K562 (cell line): ENCODE results near the gene CDC123. TPM values are rescaled to one million over a fixed set of nuclear protein-coding genes. Genes with fewer than 3 reads are reported as not detected.

Experiments
- ARID1B ChIP-seq: fragments of 450-650 bp; IDR thresholded peaks from 2 replicates; pipeline ENCODE4 v1.6.1; 2016; ENCODE audit warnings: antibody characterized with exemption, mild to moderate bottlenecking, inconsistent platforms
- ATF1 ChIP-seq, 2 experiments: fragments of 450-650 bp in 1 of 2; IDR thresholded peaks; 2 replicates each; pipeline ENCODE4 v1.6.1; 2016; ENCODE audit warnings: missing compliant biosample characterization in 1 of 2, missing genetic modification characterization in 1 of 2
- DNMT1 ChIP-seq: fragments of 450-650 bp; IDR thresholded peaks from 2 replicates; pipeline ENCODE4 v1.6.1; 2016; ENCODE audit warnings: antibody characterized with exemption, mild to moderate bottlenecking
- LCOR ChIP-seq: sonication (generic); formaldehyde crosslinking; IDR thresholded peaks from 2 replicates; pipeline ENCODE4 v1.8.0; 2022; ENCODE audit warnings: mild to moderate bottlenecking, missing genetic modification reagents
- ZNF165 ChIP-seq: fragments of 250-450 bp; sonication (Bioruptor Pico); IDR thresholded peaks from 2 replicates; pipeline ENCODE4 v1.4.0; 2020; ENCODE audit warnings: borderline replicate concordance
- ZNF668 ChIP-seq: fragments of 250-450 bp; sonication (Bioruptor Pico); IDR thresholded peaks from 2 replicates; pipeline ENCODE4 v1.8.0; 2022; ENCODE audit warnings: mild to moderate bottlenecking, inconsistent platforms
- polyA plus RNA-seq, 8 experiments: library from polyadenylated mRNA; depleted of rRNA in 4 of 8; stranded (reverse) in 5 of 8; unstranded in 3 of 8; fragments of >200 nt; fragmentation: Nextera tagmentation in 2 of 8; fragmentation: Illumina TruSeq in 1 of 8; extraction: Ambion mirVana in 2 of 8; extraction: Trizol in 1 of 8; gene quantifications; 2 replicates each; pipeline versions ENCODE4 v1.2.1 to v1.2.3, GENCODE V29; 2011 to 2014; ENCODE audit warnings: inconsistent platforms in 1 of 8, missing spikeins in 1 of 8
- total RNA-seq, 7 experiments: library from RNA; depleted of rRNA in 6 of 7; stranded (reverse); fragments of >200 nt in 6 of 7; fragmentation: Illumina TruSeq in 2 of 7; extraction: Trizol in 2 of 7; gene quantifications; 2 replicates each; pipeline versions ENCODE4 v1.2.1 to v1.2.3, GENCODE V29; 2011 to 2021; ENCODE audit warnings: low replicate concordance in 1 of 7
- TF ChIP-seq, protein P1 (sequence below), 2 experiments: fragments of 450-650 bp in 1 of 2; sonication (generic) in 1 of 2; formaldehyde crosslinking in 1 of 2; IDR thresholded peaks; 2 replicates each; pipeline versions ENCODE4 v1.7.1 to v1.9.0; 2016 to 2022; ENCODE audit warnings: inconsistent platforms in 1 of 2, mild to moderate bottlenecking in 1 of 2, missing genetic modification reagents in 1 of 2
- TF ChIP-seq, protein P2 (sequence below), 2 experiments: fragments of 150-350 bp in 1 of 2; IDR thresholded peaks; 2 replicates each; pipeline ENCODE4 v1.6.1; 2012 to 2016; ENCODE audit warnings: low read depth in 2 of 2, low read length in 2 of 2, mild to moderate bottlenecking in 1 of 2, moderate library complexity in 1 of 2
- TF ChIP-seq, protein P3 (sequence below): fragments of 250-450 bp; sonication (Bioruptor Pico); IDR thresholded peaks from 2 replicates; pipeline ENCODE4 v1.8.0; 2022; ENCODE audit warnings: inconsistent platforms, mild to moderate bottlenecking, moderate library complexity, borderline replicate concordance
- TF ChIP-seq, protein P4 (sequence below): fragments of 250-450 bp; sonication (Bioruptor Pico); IDR thresholded peaks from 2 replicates; pipeline ENCODE4 v1.4.0; 2020

CDC123 gene
- total and polyA plus RNA-seq, 9 of the 15 experiments (the other 6 are each of a cell fraction or from before 2014, with no cell fraction given): 137 to 288 (median 175) TPM

- TF ChIP-seq, protein P1, sequence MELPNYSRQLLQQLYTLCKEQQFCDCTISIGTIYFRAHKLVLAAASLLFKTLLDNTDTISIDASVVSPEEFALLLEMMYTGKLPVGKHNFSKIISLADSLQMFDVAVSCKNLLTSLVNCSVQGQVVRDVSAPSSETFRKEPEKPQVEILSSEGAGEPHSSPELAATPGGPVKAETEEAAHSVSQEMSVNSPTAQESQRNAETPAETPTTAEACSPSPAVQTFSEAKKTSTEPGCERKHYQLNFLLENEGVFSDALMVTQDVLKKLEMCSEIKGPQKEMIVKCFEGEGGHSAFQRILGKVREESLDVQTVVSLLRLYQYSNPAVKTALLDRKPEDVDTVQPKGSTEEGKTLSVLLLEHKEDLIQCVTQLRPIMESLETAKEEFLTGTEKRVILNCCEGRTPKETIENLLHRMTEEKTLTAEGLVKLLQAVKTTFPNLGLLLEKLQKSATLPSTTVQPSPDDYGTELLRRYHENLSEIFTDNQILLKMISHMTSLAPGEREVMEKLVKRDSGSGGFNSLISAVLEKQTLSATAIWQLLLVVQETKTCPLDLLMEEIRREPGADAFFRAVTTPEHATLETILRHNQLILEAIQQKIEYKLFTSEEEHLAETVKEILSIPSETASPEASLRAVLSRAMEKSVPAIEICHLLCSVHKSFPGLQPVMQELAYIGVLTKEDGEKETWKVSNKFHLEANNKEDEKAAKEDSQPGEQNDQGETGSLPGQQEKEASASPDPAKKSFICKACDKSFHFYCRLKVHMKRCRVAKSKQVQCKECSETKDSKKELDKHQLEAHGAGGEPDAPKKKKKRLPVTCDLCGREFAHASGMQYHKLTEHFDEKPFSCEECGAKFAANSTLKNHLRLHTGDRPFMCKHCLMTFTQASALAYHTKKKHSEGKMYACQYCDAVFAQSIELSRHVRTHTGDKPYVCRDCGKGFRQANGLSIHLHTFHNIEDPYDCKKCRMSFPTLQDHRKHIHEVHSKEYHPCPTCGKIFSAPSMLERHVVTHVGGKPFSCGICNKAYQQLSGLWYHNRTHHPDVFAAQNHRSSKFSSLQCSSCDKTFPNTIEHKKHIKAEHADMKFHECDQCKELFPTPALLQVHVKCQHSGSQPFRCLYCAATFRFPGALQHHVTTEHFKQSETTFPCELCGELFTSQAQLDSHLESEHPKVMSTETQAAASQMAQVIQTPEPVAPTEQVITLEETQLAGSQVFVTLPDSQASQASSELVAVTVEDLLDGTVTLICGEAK (IDR thresholded peaks at IDR 0.05): no peak
- TF ChIP-seq, protein P1 (CRISPR knock-in tag; IDR thresholded peaks at IDR 0.05): no peak
- no peak for TF ChIP-seq ATF1 (CRISPR knock-in tag; IDR thresholded peaks at IDR 0.05)
- TF ChIP-seq ATF1 (tag; IDR thresholded peaks at IDR 0.05): no peak
- TF ChIP-seq, protein P2, sequence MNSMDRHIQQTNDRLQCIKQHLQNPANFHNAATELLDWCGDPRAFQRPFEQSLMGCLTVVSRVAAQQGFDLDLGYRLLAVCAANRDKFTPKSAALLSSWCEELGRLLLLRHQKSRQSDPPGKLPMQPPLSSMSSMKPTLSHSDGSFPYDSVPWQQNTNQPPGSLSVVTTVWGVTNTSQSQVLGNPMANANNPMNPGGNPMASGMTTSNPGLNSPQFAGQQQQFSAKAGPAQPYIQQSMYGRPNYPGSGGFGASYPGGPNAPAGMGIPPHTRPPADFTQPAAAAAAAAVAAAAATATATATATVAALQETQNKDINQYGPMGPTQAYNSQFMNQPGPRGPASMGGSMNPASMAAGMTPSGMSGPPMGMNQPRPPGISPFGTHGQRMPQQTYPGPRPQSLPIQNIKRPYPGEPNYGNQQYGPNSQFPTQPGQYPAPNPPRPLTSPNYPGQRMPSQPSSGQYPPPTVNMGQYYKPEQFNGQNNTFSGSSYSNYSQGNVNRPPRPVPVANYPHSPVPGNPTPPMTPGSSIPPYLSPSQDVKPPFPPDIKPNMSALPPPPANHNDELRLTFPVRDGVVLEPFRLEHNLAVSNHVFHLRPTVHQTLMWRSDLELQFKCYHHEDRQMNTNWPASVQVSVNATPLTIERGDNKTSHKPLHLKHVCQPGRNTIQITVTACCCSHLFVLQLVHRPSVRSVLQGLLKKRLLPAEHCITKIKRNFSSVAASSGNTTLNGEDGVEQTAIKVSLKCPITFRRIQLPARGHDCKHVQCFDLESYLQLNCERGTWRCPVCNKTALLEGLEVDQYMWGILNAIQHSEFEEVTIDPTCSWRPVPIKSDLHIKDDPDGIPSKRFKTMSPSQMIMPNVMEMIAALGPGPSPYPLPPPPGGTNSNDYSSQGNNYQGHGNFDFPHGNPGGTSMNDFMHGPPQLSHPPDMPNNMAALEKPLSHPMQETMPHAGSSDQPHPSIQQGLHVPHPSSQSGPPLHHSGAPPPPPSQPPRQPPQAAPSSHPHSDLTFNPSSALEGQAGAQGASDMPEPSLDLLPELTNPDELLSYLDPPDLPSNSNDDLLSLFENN (IDR thresholded peaks at IDR 0.05; ENCODE audit: low read depth in 2 of 2, low read length in 2 of 2): no peak
- no peak for TF ChIP-seq ZNF165 (CRISPR knock-in tag)
- TF ChIP-seq, protein P3, sequence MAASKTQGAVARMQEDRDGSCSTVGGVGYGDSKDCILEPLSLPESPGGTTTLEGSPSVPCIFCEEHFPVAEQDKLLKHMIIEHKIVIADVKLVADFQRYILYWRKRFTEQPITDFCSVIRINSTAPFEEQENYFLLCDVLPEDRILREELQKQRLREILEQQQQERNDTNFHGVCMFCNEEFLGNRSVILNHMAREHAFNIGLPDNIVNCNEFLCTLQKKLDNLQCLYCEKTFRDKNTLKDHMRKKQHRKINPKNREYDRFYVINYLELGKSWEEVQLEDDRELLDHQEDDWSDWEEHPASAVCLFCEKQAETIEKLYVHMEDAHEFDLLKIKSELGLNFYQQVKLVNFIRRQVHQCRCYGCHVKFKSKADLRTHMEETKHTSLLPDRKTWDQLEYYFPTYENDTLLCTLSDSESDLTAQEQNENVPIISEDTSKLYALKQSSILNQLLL (CRISPR knock-in tag): no peak
- TF ChIP-seq ARID1B: no peak
- no peak for TF ChIP-seq LCOR (CRISPR knock-in tag)
- no peak for TF ChIP-seq ZNF668 (CRISPR knock-in tag)
- no peak for TF ChIP-seq DNMT1
- TF ChIP-seq, protein P4, sequence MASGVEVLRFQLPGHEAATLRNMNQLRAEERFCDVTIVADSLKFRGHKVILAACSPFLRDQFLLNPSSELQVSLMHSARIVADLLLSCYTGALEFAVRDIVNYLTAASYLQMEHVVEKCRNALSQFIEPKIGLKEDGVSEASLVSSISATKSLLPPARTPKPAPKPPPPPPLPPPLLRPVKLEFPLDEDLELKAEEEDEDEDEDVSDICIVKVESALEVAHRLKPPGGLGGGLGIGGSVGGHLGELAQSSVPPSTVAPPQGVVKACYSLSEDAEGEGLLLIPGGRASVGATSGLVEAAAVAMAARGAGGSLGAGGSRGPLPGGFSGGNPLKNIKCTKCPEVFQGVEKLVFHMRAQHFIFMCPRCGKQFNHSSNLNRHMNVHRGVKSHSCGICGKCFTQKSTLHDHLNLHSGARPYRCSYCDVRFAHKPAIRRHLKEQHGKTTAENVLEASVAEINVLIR (CRISPR knock-in tag): no peak
Measured at GRCh38 chr10:12235796-12236195, 39.8 kb downstream of the CDC123 start (continued).
